ENCODE results near the gene RET. TPM values are rescaled to one million over a fixed set of nuclear protein-coding genes. Genes with fewer than 3 reads are reported as not detected.

Gene RET
- total RNA-seq, 1 experiment from 2014 or later: 68.0 TPM

DNA sequence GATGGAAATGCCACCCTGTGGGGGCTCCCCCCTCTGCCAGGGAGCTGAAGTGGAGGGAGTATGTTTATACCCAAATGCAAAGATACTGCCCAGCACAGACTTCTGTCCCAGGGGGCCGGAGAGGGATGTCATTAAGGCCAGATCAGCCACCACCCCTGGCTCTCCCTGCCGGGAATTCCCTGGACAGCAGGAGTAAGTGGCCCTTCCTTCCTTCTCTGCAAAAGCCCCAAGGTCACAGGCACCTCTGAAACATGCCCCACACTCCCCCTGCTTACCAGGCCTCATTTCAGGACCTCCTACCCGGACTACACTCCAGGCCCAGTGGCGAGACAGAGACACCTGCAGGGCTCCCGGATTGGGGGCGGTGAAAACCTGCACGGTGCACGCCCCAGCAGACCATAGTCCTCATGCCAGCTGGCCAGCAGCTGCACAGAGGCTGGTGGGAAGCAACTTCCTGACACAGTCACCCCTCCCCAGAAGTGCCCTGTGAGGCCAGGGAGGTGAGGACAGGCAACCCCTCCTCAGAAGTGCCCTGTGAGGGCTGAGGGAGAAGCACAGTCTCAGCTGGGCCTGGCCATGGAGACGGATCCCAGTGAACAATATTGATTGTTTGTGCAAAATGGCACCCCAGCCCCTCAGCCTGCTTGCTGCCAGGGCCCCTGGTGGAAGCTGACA, 33.0 kb upstream of the RET start:
- H3K4me3 ChIP-seq (ENCODE audit: low read depth, low read length, poor library complexity, severe bottlenecking): no peak overlapping the region
- POLR2A ChIA-PET (ENCODE audit: low non-redundant PET): interaction anchor here (0.7 kb wide), 1 partner anchor 25 kb away, joined by 26 read pairs; no protein-coding TSS in a partner anchor
- CTCF ChIA-PET: no interaction called here
- no TSS peak for BruUV-seq (replicated peaks)
- peaks cover 44% of the 10 kb centered on the region for H3K4me1 ChIP-seq (ENCODE audit: insufficient read depth, low read length, poor library complexity, severe bottlenecking)
- peak overlapping the region; percentile 82 for H3K27ac ChIP-seq (ENCODE audit: low read depth, low read length, poor library complexity, severe bottlenecking)
- H3K27me3 ChIP-seq (replicated peaks; ENCODE audit: insufficient read depth, low read depth, low read length, poor library complexity): no peaks in the 10 kb centered on the region
- no peaks in the 10 kb centered on the region for H3K9me3 ChIP-seq (ENCODE audit: low read depth, low read length, poor library complexity, severe bottlenecking)
- intact Hi-C loops (cut with micrococcal nuclease; ENCODE audit: unreplicated experiment): loop anchor here (1.0 kb wide), 1 partner anchor 25 kb away; no protein-coding TSS in a partner anchor
- TF ChIP-seq, protein P1, sequence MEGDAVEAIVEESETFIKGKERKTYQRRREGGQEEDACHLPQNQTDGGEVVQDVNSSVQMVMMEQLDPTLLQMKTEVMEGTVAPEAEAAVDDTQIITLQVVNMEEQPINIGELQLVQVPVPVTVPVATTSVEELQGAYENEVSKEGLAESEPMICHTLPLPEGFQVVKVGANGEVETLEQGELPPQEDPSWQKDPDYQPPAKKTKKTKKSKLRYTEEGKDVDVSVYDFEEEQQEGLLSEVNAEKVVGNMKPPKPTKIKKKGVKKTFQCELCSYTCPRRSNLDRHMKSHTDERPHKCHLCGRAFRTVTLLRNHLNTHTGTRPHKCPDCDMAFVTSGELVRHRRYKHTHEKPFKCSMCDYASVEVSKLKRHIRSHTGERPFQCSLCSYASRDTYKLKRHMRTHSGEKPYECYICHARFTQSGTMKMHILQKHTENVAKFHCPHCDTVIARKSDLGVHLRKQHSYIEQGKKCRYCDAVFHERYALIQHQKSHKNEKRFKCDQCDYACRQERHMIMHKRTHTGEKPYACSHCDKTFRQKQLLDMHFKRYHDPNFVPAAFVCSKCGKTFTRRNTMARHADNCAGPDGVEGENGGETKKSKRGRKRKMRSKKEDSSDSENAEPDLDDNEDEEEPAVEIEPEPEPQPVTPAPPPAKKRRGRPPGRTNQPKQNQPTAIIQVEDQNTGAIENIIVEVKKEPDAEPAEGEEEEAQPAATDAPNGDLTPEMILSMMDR (conservative IDR thresholded peaks at IDR 0.05; ENCODE audit: low read depth, low read length): no peak
- no peak for TF ChIP-seq EZH2 (IDR thresholded peaks at IDR 0.05; ENCODE audit: borderline replicate concordance, low read depth, low read length, poor library complexity, severe bottlenecking)
- H3K36me3 ChIP-seq (ENCODE audit: insufficient read depth, low read length, poor library complexity, severe bottlenecking): no peaks in the 10 kb centered on the region
- peak; percentile 23 for DNase-seq (ENCODE audit: low spot score)

DNA sequence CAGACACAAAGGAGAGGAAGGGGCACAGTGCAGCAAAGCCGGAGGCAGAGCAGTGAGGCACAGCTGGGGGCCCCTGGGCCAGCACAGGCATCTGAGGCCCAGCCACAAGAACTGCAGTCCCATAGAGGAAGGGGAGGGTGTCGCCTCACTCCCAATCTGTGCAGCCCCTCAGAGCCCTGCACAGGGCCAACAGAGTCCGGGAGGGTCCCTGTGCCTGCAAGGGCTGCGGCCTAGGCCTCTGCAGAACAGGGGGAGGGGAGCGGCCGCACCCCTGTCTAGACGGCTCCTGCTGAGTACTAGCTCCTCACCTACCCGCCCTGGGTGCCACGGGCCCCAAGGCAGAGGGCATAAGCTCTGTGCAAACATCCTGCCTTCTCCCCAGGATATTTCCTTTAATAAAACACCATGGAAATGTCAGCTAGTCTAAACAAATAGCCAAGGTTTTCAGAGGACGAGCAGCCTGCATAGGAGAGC, 32.4 kb upstream of the RET start:
- Histone ChIP-seq H3K27ac (ENCODE audit: low read depth, low read length, poor library complexity, severe bottlenecking) (peak overlapping the region; percentile 82), H3K4me3 (ENCODE audit: low read depth, low read length, poor library complexity, severe bottlenecking) (no peak overlapping the region), H3K27me3 (replicated peaks; ENCODE audit: insufficient read depth, low read depth, low read length, poor library complexity) (no peaks in the 10 kb centered on the region), H3K9me3 (ENCODE audit: low read depth, low read length, poor library complexity, severe bottlenecking) (no peaks in the 10 kb centered on the region), H3K36me3 (ENCODE audit: insufficient read depth, low read length, poor library complexity, severe bottlenecking) (no peaks in the 10 kb centered on the region), H3K4me1 (ENCODE audit: insufficient read depth, low read length, poor library complexity, severe bottlenecking) (peaks cover 44% of the 10 kb centered on the region)
- no TSS peak for BruUV-seq (replicated peaks)
- DNase-seq (ENCODE audit: low spot score): peak; percentile 94
- CTCF ChIA-PET: no interaction called here
- TF ChIP-seq, protein P1 (conservative IDR thresholded peaks at IDR 0.05; ENCODE audit: low read depth, low read length): no peak
- no peak for TF ChIP-seq EZH2 (IDR thresholded peaks at IDR 0.05; ENCODE audit: borderline replicate concordance, low read depth, low read length, poor library complexity, severe bottlenecking)
- intact Hi-C loops (cut with micrococcal nuclease; ENCODE audit: unreplicated experiment): loop anchor here (1.0 kb wide), 1 partner anchor 25 kb away; no protein-coding TSS in a partner anchor
- POLR2A ChIA-PET (ENCODE audit: low non-redundant PET): interaction anchor here (0.7 kb wide), 1 partner anchor 25 kb away, joined by 26 read pairs; no protein-coding TSS in a partner anchor

DNA sequence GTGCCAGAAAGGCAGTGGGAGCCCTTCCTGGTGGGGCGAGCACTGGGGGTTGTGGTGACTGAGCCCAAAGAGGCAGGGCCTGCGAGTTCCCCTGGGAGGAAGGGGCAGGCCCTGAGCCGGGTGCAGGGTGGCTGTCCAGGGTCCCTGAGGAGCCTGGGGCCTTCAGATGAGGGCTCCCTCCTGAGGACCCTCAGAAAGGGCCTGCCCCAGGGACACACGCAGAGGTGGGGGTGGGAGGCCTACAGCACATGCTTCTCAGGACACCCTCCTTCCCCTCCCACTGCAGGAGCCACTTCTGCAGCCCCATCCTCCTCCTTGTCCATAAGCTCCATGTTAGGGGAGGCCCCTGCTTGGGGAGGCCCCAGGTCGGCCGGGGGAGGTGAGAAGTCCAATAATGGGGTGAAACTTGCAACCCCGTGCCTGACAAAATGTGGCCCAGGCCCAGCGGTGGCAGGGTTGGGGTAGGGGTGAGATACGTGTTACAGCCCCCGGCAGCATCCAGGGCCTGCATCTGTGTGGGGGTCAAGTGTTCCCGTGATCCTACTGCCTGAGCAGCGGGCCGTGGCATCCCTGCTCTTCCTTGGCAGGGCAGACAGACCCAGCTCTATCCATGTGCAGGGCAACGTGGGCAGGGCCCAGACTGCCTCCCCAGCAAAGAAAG, 31.8 kb upstream of the RET start:
- Histone ChIP-seq H3K36me3 (ENCODE audit: insufficient read depth, low read length, poor library complexity, severe bottlenecking) (no peaks in the 10 kb centered on the region), H3K4me1 (ENCODE audit: insufficient read depth, low read length, poor library complexity, severe bottlenecking) (peaks cover 44% of the 10 kb centered on the region), H3K27me3 (replicated peaks; ENCODE audit: insufficient read depth, low read depth, low read length, poor library complexity) (no peaks in the 10 kb centered on the region), H3K27ac (ENCODE audit: low read depth, low read length, poor library complexity, severe bottlenecking) (peak overlapping the region; percentile 82), H3K4me3 (ENCODE audit: low read depth, low read length, poor library complexity, severe bottlenecking) (no peak overlapping the region), H3K9me3 (ENCODE audit: low read depth, low read length, poor library complexity, severe bottlenecking) (no peaks in the 10 kb centered on the region)
- intact Hi-C loops (cut with micrococcal nuclease; ENCODE audit: unreplicated experiment): loop anchor here (1.0 kb wide), 1 partner anchor 26 kb away; no protein-coding TSS in a partner anchor
- POLR2A ChIA-PET (ENCODE audit: low non-redundant PET): no interaction called here
- TF ChIP-seq, protein P1 (conservative IDR thresholded peaks at IDR 0.05; ENCODE audit: low read depth, low read length): no peak
- TF ChIP-seq EZH2 (IDR thresholded peaks at IDR 0.05; ENCODE audit: borderline replicate concordance, low read depth, low read length, poor library complexity, severe bottlenecking): no peak
- no peak for DNase-seq (ENCODE audit: low spot score)
- no TSS peak for BruUV-seq (replicated peaks)
- CTCF ChIA-PET: no interaction called here
